HepG2 (cell line): ENCODE data around the gene ATP11A. TPM values are rescaled to one million over a fixed set of nuclear protein-coding genes. Genes with fewer than 3 reads are reported as not detected.

Source experiments
- ATAC-seq: fragments of 200-7000 bp; cut with Tn5 transposase; 3 replicates; pipeline ENCODE4 v1.9.1; 2020; ENCODE audit warnings: mild to moderate bottlenecking, moderate library complexity
- BruUV-seq: library from RNA; stranded (reverse); fragments of 400-500 nt; replicated peaks from 2 replicates; lab custom pipeline; 2021; lab: Mats Ljungman, UMichigan
- CTCF ChIA-PET: fragments of 300-600 bp; formaldehyde crosslinking; extraction: SDS; loops from one replicate; lab custom pipeline; 2021; ENCODE audit warnings: low total read pairs, inconsistent platforms, low intra/inter-chr PET ratio; lab: Yijun Ruan, JAX
- POLR2A ChIA-PET: fragments of 350-600 bp; sonication (Branson Sonifier 250); formaldehyde crosslinking; loops from one replicate; lab custom pipeline; 2020; ENCODE audit warnings: antibody characterized with exemption, inconsistent platforms; lab: Yijun Ruan, JAX
- DNase-seq: peaks from one replicate; pipeline ENCODE4 v3.0.0-alpha.2; 2015; ENCODE audit warnings: low spot score
- FAIRE-seq: peaks from 3 replicates; lab custom pipeline; 2011; peaks lifted over from hg19 to GRCh38; lab: Jason Lieb, UNC
- H2AFZ ChIP-seq: one replicate; pipeline ENCODE4 v1.6.1; 2011; ENCODE audit warnings: low read length, inconsistent platforms
- H3K27ac ChIP-seq: fragments of 300-600 bp; 3 replicates; pipeline ENCODE4 v1.8.0; 2011; ENCODE audit warnings: mixed run types, mild to moderate bottlenecking, mixed read lengths, low read length, inconsistent platforms; ENCODE audit not compliant: insufficient read depth; ENCODE audit errors: extremely low read length
- H3K27me3 ChIP-seq, 2 experiments: fragments of 200-600 bp in 1 of 2; 2 replicates in 1 of 2; 3 replicates in 1 of 2; pipeline versions ENCODE4 v1.6.0 to v1.8.0; 2011; ENCODE audit warnings: low read length in 2 of 2, mild to moderate bottlenecking in 2 of 2, moderate library complexity in 2 of 2, inconsistent platforms in 1 of 2; ENCODE audit not compliant: insufficient read depth in 2 of 2, control insufficient read depth in 1 of 2
- H3K36me3 ChIP-seq, 2 experiments: fragments of 200-600 bp in 1 of 2; replicated peaks in 1 of 2; 2 replicates in 1 of 2; 3 replicates in 1 of 2; pipeline versions ENCODE4 v1.5.1 to v1.8.0; 2011; ENCODE audit warnings: low read length in 2 of 2, inconsistent platforms in 1 of 2; ENCODE audit not compliant: insufficient read depth in 2 of 2, control insufficient read depth in 1 of 2
- H3K4me1 ChIP-seq: 2 replicates; pipeline ENCODE4 v1.5.1; 2012; ENCODE audit warnings: low read length, inconsistent platforms; ENCODE audit not compliant: insufficient read depth
- H3K4me2 ChIP-seq: 2 replicates; pipeline ENCODE4 v1.6.0; 2011; ENCODE audit warnings: low read depth, low read length, inconsistent platforms
- H3K4me3 ChIP-seq, 3 experiments: fragments of 200-600 bp in 1 of 3; sonication (generic), shearing (Covaris generic) in 1 of 3; replicated peaks in 1 of 3; 2 replicates each; pipeline ENCODE4 v1.5.1; 2011 to 2016; ENCODE audit warnings: low read length in 3 of 3, inconsistent platforms in 2 of 3, low read depth in 2 of 3, mild to moderate bottlenecking in 2 of 3, control low read depth in 1 of 3, mixed read lengths in 1 of 3; ENCODE audit not compliant: insufficient read depth in 1 of 3
- H3K79me2 ChIP-seq: one replicate; pipeline ENCODE4 v1.6.1; 2011; ENCODE audit warnings: low read length, inconsistent platforms; ENCODE audit not compliant: insufficient read depth
- H3K9ac ChIP-seq: 2 replicates; pipeline ENCODE4 v1.6.0; 2011; ENCODE audit warnings: mild to moderate bottlenecking, low read depth, low read length, inconsistent platforms; ENCODE audit not compliant: insufficient read depth
- H3K9me3 ChIP-seq: 2 replicates; pipeline ENCODE4 v1.5.1; 2012; ENCODE audit warnings: mild to moderate bottlenecking, low read length
- H4K20me1 ChIP-seq: 2 replicates; pipeline ENCODE4 v1.6.0; 2011; ENCODE audit warnings: inconsistent platforms, mild to moderate bottlenecking, low read length, moderate library complexity; ENCODE audit not compliant: insufficient read depth
- ISX ChIP-seq: sonication (generic); formaldehyde crosslinking; conservative IDR thresholded peaks from 2 replicates; pipeline ENCODE4 v1.5.0; 2020; ENCODE audit warnings: missing genetic modification reagents
- JARID2 ChIP-seq: sonication (generic); formaldehyde crosslinking; IDR thresholded peaks from 2 replicates; pipeline ENCODE4 v1.8.1; 2023; ENCODE audit warnings: missing genetic modification reagents, inconsistent platforms; ENCODE audit not compliant: insufficient replicate concordance
- JDP2 ChIP-seq: sonication (generic); formaldehyde crosslinking; IDR thresholded peaks from 2 replicates; pipeline ENCODE4 v1.8.1; 2022; ENCODE audit warnings: missing genetic modification reagents, borderline replicate concordance
- MAFF ChIP-seq: IDR thresholded peaks from 2 replicates; pipeline ENCODE4 v1.6.1; 2011; ENCODE audit warnings: low read depth, low read length, improper control_type of control experiment
- SIX4 ChIP-seq: sonication (generic); formaldehyde crosslinking; IDR thresholded peaks from 2 replicates; pipeline ENCODE4 v1.4.0; 2020; ENCODE audit warnings: missing genetic modification reagents
- SNAPC2 ChIP-seq: sonication (generic); formaldehyde crosslinking; IDR thresholded peaks from 2 replicates; pipeline ENCODE4 v1.8.1; 2022; ENCODE audit warnings: mild to moderate bottlenecking, missing genetic modification reagents
- SNAPC4 ChIP-seq: sonication (generic); formaldehyde crosslinking; IDR thresholded peaks from 2 replicates; pipeline ENCODE4 v1.4.0; 2020; ENCODE audit warnings: mild to moderate bottlenecking, missing genetic modification reagents
- TBX2 ChIP-seq: sonication (generic); formaldehyde crosslinking; IDR thresholded peaks from 2 replicates; pipeline ENCODE4 v1.5.0; 2020; ENCODE audit warnings: missing genetic modification reagents, mild to moderate bottlenecking, borderline replicate concordance
- TFDP1 ChIP-seq: IDR thresholded peaks from 2 replicates; pipeline ENCODE4 v1.6.1; 2016; ENCODE audit warnings: missing compliant biosample characterization, missing genetic modification reagents, borderline replicate concordance
- ZNF33B ChIP-seq: sonication (generic); formaldehyde crosslinking; IDR thresholded peaks from 2 replicates; pipeline ENCODE4 v1.5.1; 2020; ENCODE audit warnings: mild to moderate bottlenecking, missing genetic modification reagents
- ZNF510 ChIP-seq: sonication (generic); formaldehyde crosslinking; IDR thresholded peaks from 2 replicates; pipeline ENCODE4 v1.4.0; 2020; ENCODE audit warnings: low read depth, mild to moderate bottlenecking, missing genetic modification reagents
- ZNF607 ChIP-seq: sonication (generic); formaldehyde crosslinking; IDR thresholded peaks from 2 replicates; pipeline ENCODE4 v1.5.1; 2020; ENCODE audit warnings: missing genetic modification reagents, mild to moderate bottlenecking, borderline replicate concordance
- ZZZ3 ChIP-seq: sonication (generic); formaldehyde crosslinking; IDR thresholded peaks from 2 replicates; pipeline ENCODE4 v1.4.0; 2020; ENCODE audit warnings: missing genetic modification reagents, mild to moderate bottlenecking, borderline replicate concordance
- WGBS: methylation state at CpG from one replicate; pipeline ENCODE4 v1.1.6; 2017; ENCODE audit warnings: low lambda C conversion rate; 5-methylcytosine and 5-hydroxymethylcytosine counted together
- in situ Hi-C: cut with HindIII; loops from 2 replicates; pipeline ENCODE4 v1.10.0; 2017; ENCODE audit warnings: low pct_unique_long_range_greater_than_20kb; ENCODE audit not compliant: extremely low pct_ligation_motif_present
- intact Hi-C: fragments of 100-400 bp; cut with micrococcal nuclease; formaldehyde crosslinking; loops from one replicate; pipeline ENCODE4 v1.10.0; 2022; ENCODE audit not compliant: unreplicated experiment
- polyA plus RNA-seq, 8 experiments: library from polyadenylated mRNA; depleted of rRNA in 3 of 8; stranded (reverse) in 7 of 8; unstranded in 1 of 8; fragments of >200 nt; fragmentation: Illumina TruSeq in 4 of 8; extraction: Trizol in 4 of 8; gene quantifications; 2 replicates each; pipeline versions ENCODE4 v1.2.1 to v1.2.3, GENCODE V29; 2011 to 2016; ENCODE audit warnings: low read depth in 4 of 8, missing spikeins in 1 of 8, mixed read lengths in 1 of 8; ENCODE audit not compliant: insufficient read depth in 1 of 8
- total RNA-seq, 5 experiments: library from RNA; depleted of rRNA; stranded (reverse); fragments of >200 nt; fragmentation: Illumina TruSeq; extraction: Trizol; gene quantifications; 2 replicates each; pipeline ENCODE4 v1.2.3, GENCODE V29; 2016; ENCODE audit warnings: low read depth in 1 of 5

ATP11A gene
- total and polyA plus RNA-seq, 2 of the 13 experiments (the other 11 are each of a cell fraction or from before 2014, with no cell fraction given): 18.4 to 20.1 TPM

GRCh38 chr13:112774448-112774792 is 84.6 kb downstream of the ATP11A start:
- no TSS peak for BruUV-seq

GRCh38 chr13:112774829-112775565 is 85.2 kb downstream of the ATP11A start:
- CTCF ChIA-PET: no interaction called here

More at GRCh38 chr13:112774448-112774792, 84.6 kb downstream of the ATP11A start:
- peaks cover 71% of the 10 kb centered on the region for H3K79me2 ChIP-seq
- peaks cover 13 to 46% of the 10 kb centered on the region in 2 experiments; a peak in 4 of 5 replicates for H3K36me3 ChIP-seq
- TF ChIP-seq ISX (no peak), ZZZ3 (no peak), JDP2 (CRISPR knock-in tag) (no peak)
- TF ChIP-seq, all 625 proteins: peak for 0
- Histone ChIP-seq H3K27me3 (no peaks in the 10 kb centered on the region), H4K20me1 (peaks cover 63% of the 10 kb centered on the region; the same call in 1 of the 2 replicates), H3K4me1 (no peaks in the 10 kb centered on the region), H3K9ac (no peak overlapping the region), H3K4me2 (no peak overlapping the region), H2AFZ (no peak overlapping the region), H3K9me3 (no peaks in the 10 kb centered on the region), H3K4me3 (no peak overlapping the region), H3K27ac (no peak overlapping the region)
- ChIA-PET CTCF (no interaction called here), POLR2A (no interaction called here)
- no peak for ATAC-seq
- in situ Hi-C loops (no loop called here), intact Hi-C loops (no loop called here)
- DNase-seq: no peak
- 96% methylated on average over 7 of the region's 7 CpGs for WGBS
- FAIRE-seq: no peak

More at GRCh38 chr13:112774829-112775565, 85.2 kb downstream of the ATP11A start:
- intact Hi-C loops (no loop called here), in situ Hi-C loops (no loop called here)
- WGBS: 99% methylated on average over 23 of the region's 36 CpGs
- ATAC-seq: no peak
- no peak overlapping the region for H3K9ac ChIP-seq
- H3K4me3 ChIP-seq: no peak overlapping the region
- POLR2A ChIA-PET: no interaction called here
- H4K20me1 ChIP-seq: peaks cover 62% of the 10 kb centered on the region; the same call in 1 of the 2 replicates
- peaks cover 9 to 43% of the 10 kb centered on the region in 2 experiments; a peak in 3 of 5 replicates for H3K36me3 ChIP-seq
- H2AFZ ChIP-seq: no peak overlapping the region
- H3K27ac ChIP-seq: no peak overlapping the region
- no peaks in the 10 kb centered on the region for H3K4me1 ChIP-seq
- no peaks in the 10 kb centered on the region for H3K9me3 ChIP-seq
- no TSS peak for BruUV-seq
- peaks cover 72% of the 10 kb centered on the region for H3K79me2 ChIP-seq
- FAIRE-seq: no peak
- H3K27me3 ChIP-seq: no peaks in the 10 kb centered on the region
- H3K4me2 ChIP-seq: no peak overlapping the region
- no peak for DNase-seq
- TF ChIP-seq ZNF510: no peak
- no peak for TF ChIP-seq SIX4 (CRISPR knock-in tag)
- no peak for TF ChIP-seq ZNF33B (CRISPR knock-in tag)
- no peak for TF ChIP-seq MAFF
- no peak for TF ChIP-seq ZNF607 (CRISPR knock-in tag)
- TF ChIP-seq TFDP1 (CRISPR knock-in tag): no peak
- no peak for TF ChIP-seq JARID2 (CRISPR knock-in tag)
- TF ChIP-seq TBX2: no peak
- TF ChIP-seq SNAPC4 (CRISPR knock-in tag): no peak
- TF ChIP-seq SNAPC2 (CRISPR knock-in tag): no peak
